ENCODE data around the gene DEPDC7.

DEPDC7 gene

DNA sequence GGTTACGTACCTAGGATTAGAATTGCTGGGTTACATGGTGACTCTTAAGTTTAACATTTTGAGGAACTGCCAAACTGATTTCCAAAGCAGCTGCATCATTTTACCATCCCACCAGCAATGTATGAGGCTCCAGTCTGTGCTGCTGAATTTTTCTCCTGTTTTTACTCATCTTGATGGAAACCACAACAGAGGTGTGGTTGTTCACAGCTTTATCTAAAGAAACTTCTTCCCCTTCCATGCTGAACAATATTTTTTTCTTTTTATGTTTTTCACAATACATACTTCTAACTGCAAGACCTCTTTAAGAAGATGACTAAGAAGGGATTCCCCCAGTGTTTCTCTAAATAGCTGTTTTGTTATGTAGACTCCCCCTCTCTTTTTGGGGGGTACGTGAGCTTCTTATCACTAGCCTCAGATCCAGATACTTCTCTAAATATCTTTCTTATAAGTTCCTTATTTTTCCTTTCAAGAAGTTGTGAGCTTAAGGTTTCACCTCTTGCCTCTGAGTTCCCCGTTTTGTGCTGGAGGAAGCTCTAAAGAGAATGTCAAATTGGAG lies 47.7 kb downstream of the DEPDC7 start:
- DNase-seq = no peak

- no peak for DNase-seq
Observed at GRCh38 chr11:33064033-33064825, 48.6 kb downstream of the DEPDC7 start.

DNA sequence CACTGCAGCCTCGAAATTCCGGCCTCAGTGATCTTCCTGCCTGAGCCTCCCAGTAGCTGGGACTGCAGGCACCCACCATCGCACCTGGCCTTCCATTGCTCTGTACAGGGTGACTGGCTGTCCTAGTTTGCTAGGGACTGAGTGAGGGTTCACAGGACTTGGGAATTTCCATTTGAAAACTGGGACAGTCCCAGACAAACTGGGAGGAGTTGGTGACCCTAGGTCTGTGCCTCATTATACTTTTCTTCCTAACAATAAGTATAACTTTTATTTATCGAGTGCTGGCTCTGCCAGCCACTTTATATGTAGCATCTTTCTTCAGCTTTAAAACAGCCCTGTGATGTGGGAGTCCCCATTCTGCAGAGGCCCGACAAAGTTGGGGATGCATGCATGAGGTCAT lies 49.2 kb downstream of the DEPDC7 start:
- DNase-seq = no peak

DNA sequence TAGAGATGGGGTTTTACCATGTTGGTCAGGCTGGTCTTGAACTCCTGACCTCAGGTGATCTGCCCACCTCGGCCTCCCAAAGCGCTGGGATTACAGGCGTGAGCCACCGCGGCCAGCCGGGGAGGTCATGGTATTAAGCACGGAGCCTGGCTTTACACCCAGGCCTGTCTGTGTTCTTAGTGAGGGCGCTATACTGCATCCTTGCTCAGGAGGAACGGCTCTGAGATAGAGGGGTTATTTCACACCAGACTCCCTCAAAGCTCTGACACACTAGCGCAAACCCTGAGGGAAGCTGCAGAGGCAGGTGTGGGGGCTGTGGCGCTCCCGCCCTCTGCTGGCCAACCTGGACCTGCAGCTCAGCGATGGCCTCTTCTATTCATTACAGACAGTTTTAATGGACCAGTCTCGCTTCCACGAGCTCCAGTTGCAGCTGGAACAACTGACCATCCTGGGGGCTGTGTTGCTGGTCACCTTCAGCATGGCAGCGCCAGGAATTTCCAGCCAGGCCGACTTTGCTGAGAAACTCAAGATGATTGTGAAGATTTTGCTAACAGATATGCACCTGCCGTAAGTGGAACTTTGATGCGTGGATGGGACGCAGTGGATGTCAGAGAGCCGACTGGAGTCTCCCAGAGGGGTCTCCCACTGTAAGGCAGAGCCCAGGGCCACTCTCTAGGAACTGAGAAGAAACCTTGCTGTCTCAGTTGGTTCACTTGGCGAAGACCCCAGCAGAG lies 49.9 kb downstream of the DEPDC7 start:
- DNase-seq = peak; percentile 19 to 72 (median 53)

- no peak for DNase-seq
Observed at GRCh38 chr11:33067294-33067693, 51.6 kb downstream of the DEPDC7 start.

DNA sequence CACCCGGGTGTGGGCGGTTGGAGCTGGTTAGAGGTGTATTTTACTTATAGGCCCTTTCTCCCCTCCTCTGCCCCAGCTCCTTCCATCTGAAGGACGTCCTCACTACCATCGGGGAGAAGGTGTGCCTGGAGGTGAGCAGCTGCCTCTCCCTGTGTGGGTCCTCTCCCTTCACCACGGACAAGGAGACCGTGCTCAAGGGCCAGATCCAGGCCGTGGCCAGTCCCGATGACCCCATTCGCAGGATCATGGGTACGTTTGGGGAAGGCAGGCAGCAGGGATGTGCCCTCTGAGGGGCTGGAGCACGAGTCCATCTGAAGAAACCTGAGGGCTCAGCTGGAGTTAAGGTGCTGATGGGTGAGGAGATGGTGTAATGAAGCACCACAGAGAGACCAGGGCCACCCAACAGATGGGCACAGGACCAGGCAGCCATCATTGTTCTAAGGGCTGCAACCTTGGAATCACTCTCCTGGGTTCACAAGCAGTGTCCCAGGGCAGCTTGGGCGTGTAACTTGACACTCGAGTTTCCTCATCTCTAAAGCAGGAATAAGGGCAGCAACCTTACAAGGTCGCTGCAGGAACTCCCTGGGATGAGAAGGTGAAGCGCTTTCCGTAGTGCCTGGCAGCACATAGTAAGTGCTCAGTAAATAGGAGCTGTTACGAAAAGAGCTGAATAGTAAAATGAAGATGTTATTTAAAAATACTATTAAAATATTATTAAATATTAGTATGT lies 53.1 kb downstream of the DEPDC7 start:
- no peak for DNase-seq

DNA sequence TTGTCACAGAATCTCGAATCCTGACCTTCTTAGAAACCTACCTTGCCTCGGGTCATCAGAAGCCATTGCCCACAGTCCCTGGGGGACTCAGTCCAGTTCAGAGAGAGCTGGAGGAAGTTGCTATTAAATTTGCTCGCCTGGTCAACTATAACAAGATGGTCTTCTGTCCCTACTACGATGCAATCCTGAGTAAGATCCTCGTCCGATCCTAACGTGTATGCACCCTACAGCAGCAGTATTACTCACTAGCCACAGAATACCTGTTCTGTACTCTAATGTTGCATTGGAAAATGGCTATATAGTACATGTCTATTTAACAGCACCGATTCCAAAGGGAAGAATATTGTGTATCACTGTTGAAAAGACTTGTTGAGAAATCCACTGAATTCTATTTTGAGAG lies 56.8 kb downstream of the DEPDC7 start:
- no peak for DNase-seq

All from activated naive CD4-positive, alpha-beta T cell (primary cell).